ENCODE data around the gene PTPRA.
A peak's percentile ranks its signal among the peaks of the same experiment; 100 is the strongest.

The PTPRA gene

DNA sequence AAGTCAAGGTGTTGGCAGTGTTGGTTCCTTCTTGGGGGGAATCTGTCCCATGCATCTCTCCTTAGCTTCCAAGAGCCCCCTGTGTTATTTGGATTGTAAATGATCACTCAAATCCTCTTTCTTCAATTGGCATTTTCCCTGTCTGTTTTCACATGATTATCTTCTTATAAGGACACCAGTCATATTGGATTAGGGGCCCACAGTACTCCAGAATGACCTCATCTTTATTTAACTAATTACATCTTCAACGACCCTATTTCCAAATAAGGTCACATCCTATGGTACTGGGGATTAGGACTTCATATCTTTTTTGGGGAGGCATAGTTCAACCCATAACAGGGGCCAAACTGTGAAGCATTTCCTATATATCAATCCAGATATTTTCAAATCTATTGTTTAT, 57.3 kb downstream of the PTPRA start:
- no peak for DNase-seq (ENCODE audit: low read depth in 1 of 2, low spot score in 1 of 2)
- in situ Hi-C loops (cut with HindIII; ENCODE audit: low pct_unique_long_range_greater_than_20kb, low sequenced_read_pairs): no loop called here
- TF ChIP-seq JUND (IDR thresholded peaks at IDR 0.05; ENCODE audit: low read depth): no peak

GRCh38 chr20:2932498-2932897, 59.2 kb downstream of the PTPRA start:
- TF ChIP-seq JUND (IDR thresholded peaks at IDR 0.05; ENCODE audit: low read depth): no peak
- no peak for DNase-seq (ENCODE audit: low read depth in 1 of 2, low spot score in 1 of 2)
- in situ Hi-C loops (cut with HindIII; ENCODE audit: low pct_unique_long_range_greater_than_20kb, low sequenced_read_pairs): no loop called here

DNA sequence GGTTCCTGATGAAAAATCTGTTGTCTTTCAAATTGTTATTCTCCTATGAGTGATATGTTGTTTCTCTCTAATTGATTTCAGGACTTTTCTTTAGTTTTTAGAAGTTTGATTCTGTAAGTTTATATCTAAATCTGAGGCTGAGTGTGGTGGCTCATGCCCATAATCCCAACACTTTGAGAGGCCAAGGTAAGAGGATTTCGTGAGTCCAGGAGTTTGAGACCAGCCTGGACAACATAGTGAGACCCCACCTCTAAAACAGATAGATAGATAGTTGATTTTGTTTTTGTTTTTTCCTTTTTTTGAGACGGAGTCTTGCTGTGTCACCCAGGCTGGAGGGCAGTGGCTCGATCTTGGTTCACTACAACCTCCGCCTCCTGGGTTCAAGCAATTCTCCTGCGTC, 64.6 kb downstream of the PTPRA start:
- DNase-seq (ENCODE audit: low read depth in 1 of 2, low spot score in 1 of 2): no peak
- TF ChIP-seq JUND (IDR thresholded peaks at IDR 0.05; ENCODE audit: low read depth): no peak
- in situ Hi-C loops (cut with HindIII; ENCODE audit: low pct_unique_long_range_greater_than_20kb, low sequenced_read_pairs): no loop called here

DNA sequence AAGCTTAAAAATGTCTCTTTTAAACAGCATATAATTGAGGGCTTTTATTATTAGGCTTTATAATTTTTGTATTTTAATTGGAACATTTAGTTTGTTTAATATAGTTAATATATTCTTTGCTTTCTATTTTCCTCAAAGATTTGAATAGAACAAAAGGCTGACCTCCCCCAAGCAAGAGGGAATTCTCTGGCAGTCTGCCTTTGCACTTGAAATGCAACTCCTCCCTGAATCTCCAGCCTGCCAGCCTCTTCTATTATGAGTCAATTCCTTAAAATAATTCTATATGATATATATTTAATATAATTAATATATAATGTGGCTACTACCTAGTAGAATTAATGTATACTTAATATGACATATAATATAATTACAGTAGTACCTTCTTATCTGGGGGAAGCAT, 69.2 kb downstream of the PTPRA start:
- in situ Hi-C loops (cut with HindIII; ENCODE audit: low pct_unique_long_range_greater_than_20kb, low sequenced_read_pairs): no loop called here
- TF ChIP-seq JUND (IDR thresholded peaks at IDR 0.05; ENCODE audit: low read depth): no peak
- no peak for DNase-seq (ENCODE audit: low read depth in 1 of 2, low spot score in 1 of 2)

DNA sequence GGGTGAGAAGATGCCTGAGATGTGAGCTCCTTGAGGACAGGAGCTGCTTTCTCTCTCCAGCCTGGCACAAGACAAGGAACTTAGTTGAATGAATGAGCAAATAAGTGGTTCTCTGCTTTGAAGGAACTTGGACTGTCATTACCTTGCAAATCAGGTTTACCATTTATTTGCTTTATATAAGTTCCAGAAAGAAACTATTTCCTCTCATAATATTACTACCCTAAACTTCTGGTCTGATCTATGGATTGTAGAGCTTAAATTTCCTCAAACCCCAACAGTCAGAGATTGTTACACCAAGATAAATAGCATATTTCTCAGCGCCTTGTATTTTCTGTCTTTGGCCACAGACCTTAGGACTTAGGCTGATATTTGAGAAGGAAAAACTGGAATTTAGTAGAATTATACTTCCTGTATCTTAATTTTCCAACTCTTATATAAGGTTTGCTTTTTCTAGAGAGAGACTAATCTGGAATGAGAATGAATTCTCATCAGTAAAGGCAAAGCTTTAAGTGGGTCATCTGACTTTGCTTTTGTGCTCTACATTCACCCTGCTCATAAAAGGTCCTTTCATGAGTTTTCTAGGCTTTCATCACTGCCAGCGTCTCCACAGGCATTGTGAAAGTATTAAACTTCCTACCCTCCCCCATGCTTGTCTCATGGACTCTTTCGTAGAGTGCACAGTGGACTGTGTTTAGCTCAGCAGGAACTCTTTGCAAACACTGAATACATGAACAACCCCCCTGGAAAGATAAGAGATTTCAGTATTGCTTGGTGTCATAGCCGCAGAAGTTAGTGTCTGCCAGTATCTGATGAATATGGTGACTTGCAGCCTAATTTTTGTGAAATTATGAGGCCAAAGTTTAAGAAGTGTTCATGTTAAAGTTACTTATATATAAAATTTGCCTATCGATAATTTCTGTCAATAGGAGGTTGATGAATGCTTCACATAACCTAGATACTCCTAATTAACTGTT, 74.0 kb downstream of the PTPRA start:
- in situ Hi-C loops (cut with HindIII; ENCODE audit: low pct_unique_long_range_greater_than_20kb, low sequenced_read_pairs): no loop called here
- no peak for TF ChIP-seq JUND (IDR thresholded peaks at IDR 0.05; ENCODE audit: low read depth)
- DNase-seq (ENCODE audit: low read depth in 1 of 2, low spot score in 1 of 2): peak in 1 of 2 experiments; percentile 46

- in situ Hi-C loops (cut with HindIII; ENCODE audit: low pct_unique_long_range_greater_than_20kb, low sequenced_read_pairs): no loop called here
- no peak for DNase-seq (ENCODE audit: low read depth in 1 of 2, low spot score in 1 of 2)
- TF ChIP-seq JUND (IDR thresholded peaks at IDR 0.05; ENCODE audit: low read depth): no peak
These were observed 75.7 kb downstream of the PTPRA start for GRCh38 chr20:2948968-2949367.

GRCh38 chr20:2952766-2953165, 79.5 kb downstream of the PTPRA start:
- TF ChIP-seq JUND (IDR thresholded peaks at IDR 0.05; ENCODE audit: low read depth): no peak
- in situ Hi-C loops (cut with HindIII; ENCODE audit: low pct_unique_long_range_greater_than_20kb, low sequenced_read_pairs): no loop called here
- DNase-seq (ENCODE audit: low read depth in 1 of 2, low spot score in 1 of 2): no peak

GRCh38 chr20:2955257-2955970, 82.1 kb downstream of the PTPRA start:
- TF ChIP-seq JUND (IDR thresholded peaks at IDR 0.05; ENCODE audit: low read depth): no peak
- DNase-seq (ENCODE audit: low read depth in 1 of 2, low spot score in 1 of 2): no peak
- in situ Hi-C loops (cut with HindIII; ENCODE audit: low pct_unique_long_range_greater_than_20kb, low sequenced_read_pairs): no loop called here

DNA sequence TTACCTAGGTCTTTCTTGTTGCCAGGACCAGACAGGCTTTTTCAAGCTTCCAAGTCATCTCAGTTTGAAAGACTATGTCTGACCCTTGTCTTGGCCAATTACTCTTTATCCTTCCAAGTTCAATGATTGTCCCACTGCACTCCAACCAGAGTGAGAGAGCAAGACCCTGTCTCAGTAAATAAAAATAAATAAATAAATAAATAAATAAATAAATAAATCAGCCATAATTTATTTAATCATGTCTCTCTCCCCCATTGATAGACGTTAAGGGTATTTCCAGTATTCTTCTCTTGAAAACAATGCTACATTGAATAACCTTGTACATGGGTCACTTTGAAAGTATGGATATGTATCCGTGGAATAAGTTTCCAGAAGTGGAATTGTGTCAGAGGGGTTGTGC, 83.2 kb downstream of the PTPRA start:
- TF ChIP-seq JUND (IDR thresholded peaks at IDR 0.05; ENCODE audit: low read depth): no peak
- DNase-seq (ENCODE audit: low read depth in 1 of 2, low spot score in 1 of 2): no peak

GRCh38 chr20:2967841-2968240, 94.6 kb downstream of the PTPRA start:
- in situ Hi-C loops (cut with HindIII; ENCODE audit: low pct_unique_long_range_greater_than_20kb, low sequenced_read_pairs): no loop called here
- DNase-seq (ENCODE audit: low read depth in 1 of 2, low spot score in 1 of 2): no peak
- TF ChIP-seq JUND (IDR thresholded peaks at IDR 0.05; ENCODE audit: low read depth): no peak

More for the DNA sequence above, 83.2 kb downstream of the PTPRA start:
- in situ Hi-C loops (cut with HindIII; ENCODE audit: low pct_unique_long_range_greater_than_20kb, low sequenced_read_pairs): no loop called here

DNA sequence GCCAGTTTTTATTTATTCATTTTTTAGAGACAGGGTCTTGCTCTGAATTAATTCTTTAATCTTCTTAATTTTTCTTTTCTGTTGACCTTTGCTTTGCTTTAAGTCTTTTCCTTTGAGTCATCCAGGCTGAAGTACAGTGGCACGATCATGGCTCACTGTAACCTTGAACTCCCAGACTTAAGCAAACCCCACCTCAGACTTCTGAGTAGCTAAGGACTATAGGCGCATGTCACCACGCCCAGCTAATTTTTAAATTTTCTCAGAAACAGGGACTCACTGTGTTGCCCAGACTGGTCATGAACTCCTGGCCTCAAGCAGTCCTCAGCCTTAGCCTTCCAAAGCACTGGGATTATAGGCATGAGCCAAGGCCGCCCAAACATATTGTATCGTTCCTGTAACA, 98.8 kb downstream of the PTPRA start:
- in situ Hi-C loops (cut with HindIII; ENCODE audit: low pct_unique_long_range_greater_than_20kb, low sequenced_read_pairs): no loop called here
- DNase-seq (ENCODE audit: low read depth in 1 of 2, low spot score in 1 of 2): no peak
- TF ChIP-seq JUND (IDR thresholded peaks at IDR 0.05; ENCODE audit: low read depth): no peak

DNA sequence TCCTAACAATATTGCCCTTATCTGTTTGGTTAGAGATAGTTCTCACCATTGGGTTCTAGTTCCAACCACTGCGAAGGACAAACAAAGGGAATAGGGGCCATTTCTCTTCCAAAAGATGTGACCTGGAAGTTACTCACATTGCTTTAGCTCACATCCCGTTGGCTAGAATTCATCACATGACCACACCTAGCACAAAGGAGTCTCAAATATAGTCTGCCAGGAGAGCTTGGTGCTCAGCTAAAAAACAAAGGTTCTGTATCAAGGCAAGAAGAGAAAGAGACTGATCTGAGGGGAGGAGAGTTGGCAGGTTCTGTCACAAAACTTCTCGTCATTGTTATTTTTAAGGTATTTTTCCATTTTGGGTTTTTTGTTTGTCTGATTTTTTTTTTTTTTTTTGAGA, 100.3 kb downstream of the PTPRA start:
- in situ Hi-C loops (cut with HindIII; ENCODE audit: low pct_unique_long_range_greater_than_20kb, low sequenced_read_pairs): no loop called here
- no peak for TF ChIP-seq JUND (IDR thresholded peaks at IDR 0.05; ENCODE audit: low read depth)
- DNase-seq (ENCODE audit: low read depth in 1 of 2, low spot score in 1 of 2): no peak

- TF ChIP-seq JUND (IDR thresholded peaks at IDR 0.05; ENCODE audit: low read depth): no peak
- in situ Hi-C loops (cut with HindIII; ENCODE audit: low pct_unique_long_range_greater_than_20kb, low sequenced_read_pairs): no loop called here
- DNase-seq (ENCODE audit: low read depth in 1 of 2, low spot score in 1 of 2): no peak
These were observed 105.2 kb downstream of the PTPRA start for GRCh38 chr20:2978519-2978918.
